ENCODE measurements around the gene MYH14.
"Not testable (repeated sequence)": the region's sequence is repeated elsewhere in the genome, so short reads cannot be mapped to it uniquely, and the experiment has no call there.

The MYH14 gene

GRCh38 chr19:50230379-50231351, 27.2 kb downstream of the MYH14 start:
- DNase-seq = no peak

GRCh38 chr19:50231417-50231816, 28.0 kb downstream of the MYH14 start:
- DNase-seq = not testable (repeated sequence)

DNA sequence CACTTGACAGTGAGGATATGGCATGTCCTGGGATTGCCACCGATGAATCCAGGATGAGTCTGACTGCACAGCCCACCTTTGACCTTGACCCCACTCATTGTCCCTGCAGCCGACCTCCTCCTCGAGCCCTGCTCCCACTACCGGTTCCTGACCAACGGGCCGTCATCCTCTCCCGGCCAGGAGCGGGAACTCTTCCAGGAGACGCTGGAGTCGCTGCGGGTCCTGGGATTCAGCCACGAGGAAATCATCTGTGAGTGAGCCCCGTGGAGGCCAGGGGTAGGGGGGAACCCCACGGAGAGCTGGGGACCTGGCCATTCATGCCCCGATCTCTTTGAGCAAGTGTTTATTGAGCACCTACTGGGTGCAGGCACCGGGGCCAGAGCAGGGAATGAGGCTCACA, 28.4 kb downstream of the MYH14 start:
- no peak for DNase-seq

GRCh38 chr19:50232600-50232999, 29.2 kb downstream of the MYH14 start:
- no peak for DNase-seq

GRCh38 chr19:50233308-50233910, 30.0 kb downstream of the MYH14 start:
- DNase-seq = no peak

- DNase-seq = not testable (repeated sequence)
Observed at GRCh38 chr19:50237493-50237892, 34.1 kb downstream of the MYH14 start.

DNA sequence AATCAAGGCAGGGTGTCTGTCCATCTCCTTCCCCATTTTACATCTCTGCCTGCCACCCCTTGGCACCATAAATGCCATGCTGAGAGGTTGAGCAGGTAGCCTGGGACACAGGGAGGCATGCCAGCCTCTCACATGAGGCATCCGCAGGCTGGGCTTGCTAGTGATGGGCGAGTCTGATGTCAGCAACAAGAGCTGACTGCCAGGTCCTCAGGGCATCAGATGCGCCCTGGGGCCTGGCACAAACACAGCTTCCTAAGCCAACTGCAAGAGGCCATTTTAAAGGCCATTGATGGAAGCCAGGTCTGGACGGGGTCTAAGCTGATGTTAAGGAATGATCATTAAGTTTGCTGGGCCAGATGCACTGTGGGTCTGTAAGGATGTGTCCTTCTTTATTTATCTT, 34.6 kb downstream of the MYH14 start:
- no peak for DNase-seq

- no peak for DNase-seq
Observed at GRCh38 chr19:50239921-50240590, 36.6 kb downstream of the MYH14 start.

- no peak for DNase-seq
Observed at GRCh38 chr19:50242581-50242980, 39.2 kb downstream of the MYH14 start.

- no peak for DNase-seq
Observed at GRCh38 chr19:50244695-50245094, 41.3 kb downstream of the MYH14 start.

- no peak for DNase-seq
Observed at GRCh38 chr19:50248413-50248812, 45.0 kb downstream of the MYH14 start.

GRCh38 chr19:50248826-50249225, 45.4 kb downstream of the MYH14 start:
- no peak for DNase-seq

DNA sequence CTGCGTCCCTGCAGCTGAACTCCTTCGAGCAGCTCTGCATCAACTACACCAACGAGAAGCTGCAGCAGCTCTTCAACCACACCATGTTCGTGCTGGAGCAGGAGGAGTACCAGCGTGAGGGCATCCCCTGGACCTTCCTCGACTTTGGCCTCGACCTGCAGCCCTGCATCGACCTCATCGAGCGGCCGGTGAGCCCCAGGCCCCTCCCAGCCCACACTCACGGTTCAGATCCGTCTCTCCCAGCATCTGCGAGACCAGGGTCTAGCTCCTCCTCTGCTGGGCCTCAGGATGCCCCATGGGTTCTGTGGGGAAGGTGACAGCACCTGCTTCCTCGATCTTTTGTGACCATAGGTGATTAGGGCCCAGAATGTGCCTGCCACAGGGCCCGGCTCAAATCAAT, 46.2 kb downstream of the MYH14 start:
- DNase-seq = no peak

DNA sequence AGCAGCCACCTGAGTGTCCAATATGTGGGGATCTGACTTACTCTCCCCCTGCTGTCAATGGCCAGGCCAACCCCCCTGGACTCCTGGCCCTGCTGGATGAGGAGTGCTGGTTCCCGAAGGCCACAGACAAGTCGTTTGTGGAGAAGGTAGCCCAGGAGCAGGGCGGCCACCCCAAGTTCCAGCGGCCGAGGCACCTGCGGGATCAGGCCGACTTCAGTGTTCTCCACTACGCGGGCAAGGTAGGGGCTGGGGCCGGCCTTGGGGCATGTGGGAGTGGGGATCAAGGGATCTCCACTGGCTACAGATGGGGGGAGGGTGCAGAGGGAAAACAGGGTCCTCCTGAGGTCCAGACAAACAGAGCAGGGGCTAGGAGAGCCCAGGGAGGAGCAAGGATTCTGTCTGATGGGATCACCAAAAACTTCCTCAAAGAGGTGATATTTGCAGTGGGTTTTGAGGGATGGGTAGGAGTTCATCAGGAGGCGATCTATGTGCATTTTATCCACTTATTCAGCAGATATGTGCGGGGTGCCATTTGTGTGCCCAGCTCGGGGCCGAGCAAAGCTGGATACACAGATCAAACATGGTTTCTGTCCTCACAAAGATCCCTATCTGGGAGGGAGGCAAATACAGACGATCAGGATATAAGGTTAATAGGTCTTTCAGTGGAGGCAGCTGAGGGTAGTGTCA, 47.2 kb downstream of the MYH14 start:
- DNase-seq = no peak

GRCh38 chr19:50252111-50252886, 48.9 kb downstream of the MYH14 start:
- no peak for DNase-seq

DNA sequence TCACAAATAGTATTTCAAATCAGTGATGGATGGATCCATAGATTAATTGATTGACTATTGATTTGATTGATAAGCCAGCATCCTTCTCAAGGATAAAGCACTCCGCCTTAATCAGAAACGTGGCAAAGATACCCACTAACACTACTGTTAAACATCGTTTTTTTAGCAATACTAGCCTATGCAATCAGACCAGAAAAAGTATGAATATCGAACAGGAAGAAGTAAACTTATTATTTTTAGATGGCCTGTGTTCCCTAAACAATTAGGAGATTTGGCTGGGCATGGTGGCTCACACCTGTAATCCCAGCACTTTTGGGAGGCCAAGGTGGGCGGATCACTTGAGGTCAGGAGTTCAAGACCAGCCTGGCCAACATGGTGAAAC, 49.5 kb downstream of the MYH14 start:
- DNase-seq = no peak

DNA sequence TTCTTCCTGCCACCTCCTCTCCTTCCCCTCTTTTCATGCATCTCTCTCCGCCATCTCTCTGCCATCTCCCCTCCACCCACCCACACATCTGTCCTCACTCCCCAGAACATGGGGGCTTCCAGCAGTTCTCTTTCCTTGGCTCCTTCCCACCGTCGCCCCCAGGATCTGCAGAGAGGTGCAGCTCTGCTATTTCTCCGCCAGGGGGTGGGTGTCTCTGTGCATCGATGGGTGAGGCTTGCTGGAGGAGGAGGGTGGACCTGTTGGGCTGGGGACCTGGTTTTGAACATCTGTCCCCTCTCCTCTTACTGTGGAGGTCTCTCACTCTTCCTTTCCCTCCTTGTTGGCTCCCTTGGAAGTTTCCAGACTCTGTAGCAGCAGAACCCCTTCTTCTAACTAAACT, 51.7 kb downstream of the MYH14 start:
- DNase-seq = no peak

GRCh38 chr19:50257141-50257540, 53.7 kb downstream of the MYH14 start:
- DNase-seq = no peak

DNA sequence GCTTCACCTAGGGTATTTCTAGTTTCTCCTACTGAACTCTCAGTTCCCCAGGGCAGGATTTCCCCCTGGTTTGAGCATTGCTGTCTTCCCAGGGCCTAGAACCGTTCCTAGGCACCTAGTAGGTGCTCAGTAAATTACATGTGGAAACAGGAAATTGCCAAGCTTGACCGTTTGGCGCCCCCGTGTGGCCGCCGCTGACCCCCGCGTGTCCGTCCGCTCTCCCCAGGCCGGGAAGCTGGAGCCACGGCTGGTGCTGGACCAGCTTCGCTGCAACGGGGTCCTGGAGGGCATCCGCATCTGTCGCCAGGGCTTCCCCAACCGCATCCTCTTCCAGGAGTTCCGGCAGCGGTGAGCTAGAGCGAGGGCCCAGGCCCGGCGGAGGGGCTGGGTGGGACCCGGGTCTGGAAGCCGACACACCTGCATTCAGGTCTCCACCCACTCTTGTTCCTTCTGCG, 55.5 kb downstream of the MYH14 start:
- DNase-seq = no peak

- DNase-seq = no peak
Observed at GRCh38 chr19:50261446-50261970, 58.1 kb downstream of the MYH14 start.

DNA sequence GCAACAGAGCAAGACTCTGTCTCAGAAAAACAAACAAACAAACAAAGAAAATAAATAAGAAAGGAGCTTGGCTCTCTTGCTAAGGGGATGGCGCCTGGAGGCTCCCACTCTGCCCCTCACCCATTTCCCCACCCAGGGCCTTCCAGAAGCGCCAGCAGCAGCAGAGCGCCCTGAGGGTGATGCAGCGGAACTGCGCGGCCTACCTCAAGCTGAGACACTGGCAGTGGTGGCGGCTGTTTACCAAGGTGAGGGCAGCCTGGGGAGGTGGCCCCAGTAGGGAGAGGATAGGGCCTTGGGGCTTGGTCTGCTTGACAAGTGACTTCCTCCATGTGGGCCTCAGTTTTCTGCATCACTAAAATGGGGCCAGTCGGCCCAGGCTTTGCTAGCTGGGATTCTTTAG, 59.8 kb downstream of the MYH14 start:
- DNase-seq = no peak
